T-helper 1 cell treated with Interleukin-12 subunit alpha and Interleukin-12 subunit beta and Interleukin-4 antibody, amounts not matched to agents 30 ng/mL and 1 ng/mL, for 36 hours (primary cell): Measurements from ENCODE around the gene CHURC1. TPM values are rescaled to one million over a fixed set of nuclear protein-coding genes. Genes with fewer than 3 reads are reported as not detected.

ENCODE experiments used
- intact Hi-C: fragments of 100-400 bp; cut with micrococcal nuclease; formaldehyde crosslinking; loops from one replicate; pipeline ENCODE4 v1.15.1; 2024
- total RNA-seq: library from RNA; stranded (reverse); gene quantifications from 2 replicates; pipeline ENCODE4 v1.2.3, GENCODE V29; 2022

Gene CHURC1
- total RNA-seq, 1 donor from 2014 or later: 57.8 TPM

DNA sequence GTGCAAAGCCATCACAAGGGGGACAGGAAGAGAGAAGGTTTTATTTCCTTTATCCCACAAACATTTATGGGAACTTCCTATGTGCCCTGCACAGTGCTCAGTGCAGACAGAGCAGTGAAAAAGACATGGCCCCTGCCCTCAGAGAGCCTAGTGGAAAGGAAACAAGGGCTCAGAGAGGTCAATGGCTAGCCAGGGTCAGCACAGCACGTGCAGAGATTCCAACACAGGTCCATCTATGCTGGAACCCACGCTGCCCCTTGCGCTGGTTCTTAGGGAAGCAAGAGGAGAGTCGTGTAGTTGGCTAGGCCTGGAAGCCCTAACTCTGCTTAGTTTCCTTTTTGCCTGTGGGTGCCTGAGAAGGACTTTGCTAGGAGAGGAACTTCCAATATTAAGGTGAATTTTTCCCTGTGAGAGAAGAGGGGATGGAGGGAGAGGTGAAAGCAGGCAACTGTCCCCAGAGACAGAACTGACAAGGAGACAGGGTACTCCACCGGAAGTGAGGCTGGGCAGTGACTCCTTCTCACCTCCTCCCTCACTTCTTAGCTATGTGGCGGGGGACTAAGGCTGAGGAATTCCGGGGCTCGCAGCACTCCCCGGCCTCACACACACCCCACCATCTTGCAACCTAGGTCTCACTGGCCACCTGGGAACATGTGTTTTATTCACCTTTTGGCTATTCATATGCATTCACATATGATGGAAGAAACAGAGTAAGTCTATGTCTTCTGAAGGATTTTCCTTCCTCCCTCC is 40.4 kb downstream of the CHURC1 start:
- intact Hi-C loops: no loop called here

DNA sequence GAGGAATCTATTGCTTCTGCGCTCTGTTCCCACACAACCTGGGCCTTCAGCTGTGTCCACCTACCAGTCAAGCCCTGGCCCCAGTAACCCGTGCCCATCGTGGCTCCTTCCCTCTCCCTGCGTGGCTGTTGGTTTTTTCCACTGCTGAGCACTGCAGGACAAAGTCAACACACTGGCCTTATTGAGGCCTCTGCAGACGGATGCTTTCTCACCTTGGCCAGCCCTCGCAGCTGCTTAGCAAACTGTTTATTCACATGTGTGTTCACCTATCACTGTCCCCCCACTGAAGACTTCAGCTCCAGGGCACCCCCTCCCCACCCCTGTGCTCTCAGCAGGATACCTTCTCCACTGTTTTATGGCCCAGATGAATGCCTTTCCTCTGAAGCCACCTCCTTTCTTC is 41.0 kb downstream of the CHURC1 start:
- intact Hi-C loops: no loop called here

DNA sequence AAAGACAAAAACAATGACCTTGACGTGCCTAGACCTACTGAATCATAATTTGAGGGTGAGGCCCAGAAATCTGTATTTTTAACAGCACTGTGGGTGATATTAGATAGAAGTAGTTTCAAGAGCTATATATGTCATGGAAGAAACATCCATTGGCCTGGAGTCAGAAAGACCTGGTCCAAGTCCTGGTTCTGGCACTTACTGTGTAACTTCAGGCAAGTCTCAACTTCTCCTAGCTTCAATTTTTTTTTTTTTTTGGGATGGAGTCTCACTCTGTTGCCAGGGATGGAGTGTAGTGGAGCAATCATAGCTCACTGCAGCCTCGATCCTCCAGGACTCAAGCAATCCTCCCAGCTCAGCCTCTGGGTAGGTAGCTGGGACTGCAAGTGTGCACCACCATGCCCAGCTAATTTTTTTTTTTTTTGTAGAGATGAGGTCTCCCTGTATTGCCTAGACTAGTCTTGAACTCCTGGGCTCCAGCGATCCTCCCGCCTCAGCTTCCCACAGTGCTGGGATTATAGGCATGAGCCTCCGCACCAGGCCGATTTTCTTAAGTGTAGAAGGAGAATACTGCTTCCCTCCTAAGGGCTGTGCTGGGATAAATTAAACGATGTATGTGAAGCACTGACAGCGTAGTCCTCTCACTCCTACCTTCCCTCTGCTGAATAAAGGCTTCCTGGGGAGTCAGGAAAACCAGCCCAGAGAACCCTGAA is 42.6 kb downstream of the CHURC1 start:
- intact Hi-C loops: no loop called here

DNA sequence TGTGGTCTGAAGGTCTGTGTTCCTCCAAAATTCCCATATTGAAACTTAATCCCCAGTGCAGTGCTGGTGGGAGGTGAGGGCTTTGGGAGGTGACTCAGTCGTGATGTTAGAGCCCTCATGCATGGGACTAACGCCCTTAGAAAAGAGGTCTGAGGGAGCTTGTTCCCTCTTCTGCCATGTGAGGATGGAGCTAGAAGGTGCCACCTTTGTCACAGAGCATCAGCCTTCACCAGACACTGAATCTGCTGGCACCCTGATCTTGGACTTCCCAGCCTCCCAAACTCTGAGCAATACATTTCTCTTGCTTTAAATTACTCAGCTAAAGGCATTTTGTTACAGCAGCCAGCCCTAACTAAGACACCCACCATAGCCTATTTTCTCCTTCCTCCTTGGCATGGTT is 43.9 kb downstream of the CHURC1 start:
- intact Hi-C loops: no loop called here

DNA sequence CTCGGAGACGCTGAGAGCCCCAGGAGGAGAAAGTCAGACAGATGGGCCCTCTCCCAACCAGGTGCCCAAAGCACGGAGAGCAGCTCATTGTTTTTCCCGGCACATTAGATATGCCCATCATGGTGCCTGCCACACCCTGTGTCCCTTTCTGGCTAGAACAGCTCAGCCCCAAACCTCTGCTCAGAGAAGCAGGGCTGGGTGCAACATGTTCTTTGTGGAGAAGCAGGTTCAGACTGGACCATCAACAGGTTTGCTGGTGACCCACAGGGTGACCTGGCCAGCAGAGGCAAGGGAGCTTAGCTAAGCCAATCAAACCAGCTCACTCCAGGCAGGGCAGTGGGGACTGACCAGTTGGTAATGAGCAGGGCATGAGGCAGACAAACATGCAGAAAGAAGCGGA is 44.5 kb downstream of the CHURC1 start:
- intact Hi-C loops: no loop called here

DNA sequence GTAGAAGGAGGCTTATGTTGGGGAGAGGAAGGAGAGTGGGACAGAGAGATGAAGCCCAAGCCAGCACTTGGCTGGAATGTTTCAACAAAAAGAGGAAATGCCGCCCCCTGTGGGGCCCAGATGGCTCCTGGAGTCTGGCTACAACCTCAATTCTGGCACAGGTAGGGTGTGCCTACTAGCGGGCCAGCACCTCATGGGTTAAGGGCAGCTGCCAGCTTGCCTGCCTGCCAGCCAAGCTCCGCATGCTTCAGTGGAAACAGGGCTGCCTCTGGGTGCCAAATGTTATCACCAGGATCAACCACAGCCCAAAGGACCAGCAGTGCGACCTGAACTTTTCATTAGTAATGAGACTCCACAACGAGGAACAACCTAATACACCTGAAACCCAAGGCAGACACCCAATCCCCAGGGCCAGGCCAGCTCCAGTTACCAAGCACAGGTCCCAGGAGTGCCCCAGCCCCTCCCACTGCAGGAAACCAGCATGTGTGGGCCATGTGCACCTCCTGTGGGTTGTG is 46.6 kb downstream of the CHURC1 start:
- intact Hi-C loops: no loop called here

DNA sequence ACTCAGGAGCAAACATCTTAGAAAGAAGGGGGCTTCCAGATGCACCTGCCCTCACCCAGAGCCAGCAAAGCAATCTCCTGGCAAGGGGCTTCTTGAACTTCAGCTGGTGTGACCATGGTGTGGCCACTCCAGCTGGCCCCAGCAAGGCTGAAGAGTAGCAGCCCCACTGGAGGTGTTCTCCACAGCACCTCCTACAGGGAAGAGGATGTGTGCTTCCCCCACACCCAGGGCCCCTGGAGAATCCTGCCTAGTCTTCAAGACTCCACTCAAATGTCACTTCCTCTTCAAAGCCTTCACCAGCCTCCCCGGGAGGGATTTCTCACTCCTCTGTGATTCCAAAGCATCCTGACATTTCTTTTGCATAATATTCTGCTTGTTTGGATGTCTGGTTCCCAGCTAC is 49.4 kb downstream of the CHURC1 start:
- intact Hi-C loops: no loop called here

DNA sequence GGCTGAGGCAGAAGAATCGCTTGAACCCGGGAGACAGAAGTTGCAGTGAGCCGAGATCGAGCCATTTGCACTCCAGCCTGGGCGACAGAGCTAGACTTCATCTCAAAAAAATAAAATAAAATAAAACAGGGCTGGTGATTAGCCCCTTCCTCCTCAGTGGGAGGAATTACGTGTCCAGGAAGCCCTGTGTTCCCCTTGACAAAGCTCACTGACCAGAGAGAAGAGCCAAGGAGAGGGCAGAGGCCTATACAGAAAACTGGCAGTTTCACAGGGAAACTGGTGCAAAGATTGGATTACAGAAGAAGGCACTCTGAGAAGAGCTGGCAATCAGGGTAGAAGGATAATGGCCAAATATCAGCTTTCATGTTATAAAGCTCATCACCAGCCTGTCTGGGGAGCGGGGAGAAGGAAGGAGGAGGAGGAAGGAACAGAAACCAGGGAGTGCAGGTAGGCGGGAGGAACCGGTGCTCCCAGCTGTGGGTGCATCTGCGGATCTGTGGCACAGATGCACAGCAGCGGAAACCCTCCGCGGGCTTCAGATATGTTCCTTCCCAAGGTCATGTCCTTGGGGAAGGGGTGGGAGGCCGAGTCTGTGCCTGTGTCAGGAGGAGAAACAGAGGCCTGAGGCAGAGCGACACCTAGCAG is 51.2 kb downstream of the CHURC1 start:
- intact Hi-C loops: no loop called here

DNA sequence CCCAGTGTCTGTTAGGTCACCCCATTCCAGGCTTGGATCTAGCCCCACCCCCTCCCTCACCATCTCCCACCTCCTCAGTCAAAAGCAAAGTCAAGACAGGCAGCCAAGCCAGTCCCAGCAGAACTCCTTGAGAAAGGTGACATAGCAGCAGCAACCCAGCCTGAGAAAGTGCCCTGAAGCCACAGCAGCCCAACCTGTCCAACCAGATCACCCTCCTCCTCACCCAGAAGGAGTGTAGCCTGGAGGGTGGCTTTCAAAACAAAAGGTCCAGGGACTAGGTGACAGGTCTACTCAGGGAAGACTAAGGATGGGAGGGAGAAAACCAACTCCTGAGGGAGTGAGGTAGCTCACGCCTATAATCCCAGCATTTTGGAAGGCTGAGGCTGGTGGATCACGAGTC is 52.7 kb downstream of the CHURC1 start:
- intact Hi-C loops: no loop called here

DNA sequence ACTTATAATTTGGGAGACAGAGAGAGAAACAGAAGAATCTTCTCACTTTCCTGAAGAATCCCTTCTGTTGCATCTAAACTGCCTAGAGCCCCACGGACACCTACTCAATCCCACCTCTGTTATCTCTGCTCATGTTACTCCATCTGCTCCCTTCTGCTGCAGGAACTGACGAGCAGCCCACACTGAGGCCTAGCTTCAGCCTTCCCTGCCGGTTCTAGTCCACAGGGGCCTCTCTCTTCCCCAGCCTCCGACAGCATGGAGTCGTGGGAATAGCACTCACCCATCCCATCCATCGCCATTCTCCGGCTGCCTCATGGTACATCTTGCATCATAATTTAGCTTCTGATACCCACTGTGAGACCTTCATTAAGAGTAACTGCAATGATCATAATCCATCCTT is 53.9 kb downstream of the CHURC1 start:
- intact Hi-C loops: no loop called here

DNA sequence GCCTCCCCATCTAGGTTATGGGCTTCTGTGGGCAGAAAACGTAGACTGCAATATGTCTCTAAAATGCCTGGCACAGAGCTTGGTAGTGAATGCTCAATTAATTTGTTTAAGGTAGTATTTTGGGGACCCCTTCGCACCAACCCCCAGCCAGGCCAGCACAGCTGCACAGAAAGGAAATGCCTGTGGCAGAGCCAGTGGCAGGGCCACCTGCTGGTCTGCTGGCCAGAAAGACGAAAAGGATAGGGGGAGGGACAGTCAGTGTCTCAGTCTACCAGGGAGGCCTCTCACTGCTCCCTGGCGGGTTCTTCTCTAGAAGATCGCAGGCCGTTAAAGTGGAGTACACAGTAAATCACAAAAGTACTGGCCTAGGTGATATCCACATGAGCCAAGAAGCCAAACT is 54.4 kb downstream of the CHURC1 start:
- intact Hi-C loops: no loop called here

DNA sequence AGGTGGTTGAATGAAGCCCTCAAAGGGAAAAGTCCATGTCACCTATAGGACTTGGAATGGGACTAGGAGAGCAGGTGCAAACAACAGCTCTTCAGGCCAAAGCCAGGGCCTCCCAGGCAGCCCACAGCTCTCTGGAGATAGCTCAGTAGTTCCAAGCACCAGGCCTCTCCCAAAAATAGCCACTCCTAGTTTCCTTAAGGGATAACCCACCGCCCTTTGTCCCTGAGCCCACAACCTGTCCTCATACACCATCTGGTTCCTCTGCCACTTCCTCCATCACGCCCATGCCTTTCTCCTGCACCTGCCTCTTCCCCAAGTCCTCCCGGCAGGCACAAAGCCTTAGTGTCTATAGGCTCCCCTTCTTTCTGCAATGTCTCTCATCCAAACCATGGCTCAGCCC is 55.8 kb downstream of the CHURC1 start:
- intact Hi-C loops: no loop called here

DNA sequence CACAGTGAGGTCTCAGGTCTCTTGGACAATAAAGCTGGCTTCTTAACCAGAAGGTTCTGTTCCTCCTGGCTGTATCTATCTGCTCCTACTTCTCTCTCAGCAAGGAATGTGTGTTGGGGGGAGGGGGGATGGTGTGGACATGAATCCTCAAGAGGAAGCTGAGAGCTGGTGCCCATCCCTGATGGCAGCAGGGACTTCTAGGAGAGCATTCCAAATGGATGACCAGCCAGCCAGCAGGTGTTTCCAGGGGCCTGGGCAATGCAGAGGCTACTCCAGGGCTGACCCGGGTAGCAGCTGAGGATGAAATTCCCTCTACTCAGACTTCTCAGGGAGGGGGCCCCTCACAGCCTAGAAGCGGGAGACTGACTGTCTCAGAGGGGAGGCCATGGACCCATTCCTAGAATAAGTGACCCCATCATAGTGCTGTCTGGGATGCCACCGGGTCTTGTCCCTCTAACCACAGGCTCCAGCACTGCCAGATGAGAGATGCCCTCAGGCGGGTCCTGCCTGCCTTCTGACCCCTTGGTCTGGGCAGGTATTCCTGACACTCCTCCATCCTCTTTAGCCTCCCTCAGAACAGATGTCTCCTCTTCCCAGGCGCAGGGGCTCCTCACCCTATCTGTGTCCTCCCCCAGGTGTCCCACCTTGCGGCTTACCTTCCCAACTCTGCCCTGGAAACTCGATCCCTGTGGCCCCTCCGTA is 56.7 kb downstream of the CHURC1 start:
- intact Hi-C loops: no loop called here

DNA sequence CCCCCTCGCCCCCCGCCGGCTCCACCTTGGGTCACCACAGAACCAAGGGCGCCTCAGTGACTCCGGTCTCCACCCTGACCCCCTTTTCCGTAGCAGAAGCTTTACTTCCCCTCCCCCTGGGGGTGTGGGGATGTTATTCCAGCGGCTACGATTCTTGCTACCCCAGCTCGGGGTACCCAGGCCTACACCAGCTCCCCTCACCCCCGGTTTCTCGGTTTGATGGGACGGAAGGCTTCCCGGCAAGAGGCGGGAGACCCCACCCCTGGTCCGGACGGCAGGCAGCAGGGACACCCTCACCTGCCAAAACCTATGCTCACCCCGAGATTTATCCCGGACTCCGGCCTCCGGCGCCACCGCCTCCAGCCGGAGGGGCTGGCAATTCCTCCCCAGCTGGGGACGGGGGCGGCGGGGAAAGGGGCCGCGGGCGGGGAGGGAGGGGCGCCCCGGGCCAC is 57.3 kb downstream of the CHURC1 start:
- intact Hi-C loops: no loop called here

DNA sequence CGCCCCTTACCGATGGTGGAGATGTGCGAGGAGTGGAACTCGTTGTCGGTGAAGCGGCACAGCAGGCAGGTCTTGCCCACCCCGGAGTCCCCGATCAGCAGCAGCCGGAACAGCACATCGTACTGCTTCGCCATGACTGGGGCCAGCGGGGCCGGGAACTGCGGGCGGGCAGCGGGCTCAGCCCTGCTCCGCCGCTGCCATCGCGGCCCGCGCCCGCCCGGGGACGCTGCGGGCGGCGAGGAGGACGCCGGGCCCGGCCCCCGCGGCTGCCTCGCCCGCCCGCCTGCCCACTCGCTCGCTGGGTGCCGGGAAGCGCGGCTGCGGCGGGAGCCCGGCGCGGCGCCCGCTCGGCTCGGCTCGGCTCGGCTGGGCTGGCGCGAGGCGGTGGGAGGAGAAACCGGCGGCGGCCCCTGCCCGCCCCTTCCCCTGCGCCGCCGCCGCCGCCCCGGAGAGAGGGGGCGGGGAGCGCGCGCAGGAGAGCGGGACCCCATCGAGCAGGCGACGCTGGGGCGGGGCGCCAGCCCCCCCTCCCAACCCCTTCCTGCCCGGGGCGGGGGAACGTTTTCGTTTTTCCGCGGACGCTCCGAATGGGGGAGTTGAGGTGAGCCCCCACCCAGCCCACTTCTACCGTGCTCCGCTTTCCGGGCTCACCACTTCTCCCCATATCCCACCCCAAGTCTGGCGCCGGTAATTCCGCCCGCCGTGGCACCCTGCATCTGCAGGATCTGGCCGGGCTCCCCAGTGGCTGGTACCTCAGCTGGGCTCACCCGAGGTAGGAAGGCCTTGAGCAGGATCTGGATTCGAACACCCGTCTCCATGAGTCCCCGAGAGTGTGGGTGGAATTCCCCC is 57.9 kb downstream of the CHURC1 start, which contains the start of gene RAB15:
Gene RAB15 (minus strand): TSS at position 394 of the 849 bp plus-strand sequence. CDS start 260 bp downstream, at position 134.
- intact Hi-C loops: loop anchor here (1.0 to 2.0 kb wide), 3 partner anchors 11 to 58 kb away; partner anchors contain the start of gene CHURC1

DNA sequence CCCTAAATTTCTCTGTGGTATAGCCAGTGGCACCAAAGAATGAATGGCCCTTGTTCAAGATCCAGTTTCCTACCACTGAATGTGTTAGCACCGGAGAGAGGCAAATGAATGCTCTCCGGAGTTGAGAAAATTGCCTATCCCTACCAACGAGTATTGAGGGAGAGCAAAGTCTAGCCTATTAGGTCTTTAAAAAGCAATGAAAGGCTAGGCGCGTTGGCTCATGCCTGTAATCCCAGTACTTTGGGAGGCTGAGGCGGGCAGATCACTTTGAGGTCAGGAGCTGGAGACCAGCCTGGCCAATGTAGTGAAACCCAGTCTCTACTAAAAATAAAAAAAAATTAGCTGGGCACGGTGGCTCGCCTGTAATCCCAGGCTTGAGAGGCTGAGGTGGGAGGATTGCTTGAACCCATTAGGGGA is 58.8 kb downstream of the CHURC1 start:
- intact Hi-C loops: loop anchor here (2.0 kb wide), 1 partner anchor 44 kb away; no protein-coding TSS in a partner anchor

DNA sequence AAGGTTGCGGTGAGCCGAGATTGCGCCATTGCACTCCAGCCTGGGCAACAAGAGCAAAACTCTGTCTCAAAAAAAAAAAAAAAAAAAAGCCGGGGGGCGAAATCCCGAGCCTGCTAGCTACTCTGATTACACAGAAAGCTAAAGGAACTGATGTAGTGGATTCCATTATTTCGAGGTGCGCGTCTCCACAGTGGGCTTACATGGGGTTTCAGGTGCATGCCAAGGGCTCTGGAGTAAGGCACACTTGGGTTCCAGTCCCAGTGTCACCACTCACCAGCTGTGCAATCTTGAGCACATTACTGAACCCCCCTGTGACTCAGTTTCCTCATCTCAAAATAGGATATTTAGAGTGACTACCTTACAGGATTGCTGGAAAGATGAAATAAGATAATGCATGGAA is 59.6 kb downstream of the CHURC1 start:
- intact Hi-C loops: loop anchor here (2.0 kb wide), 1 partner anchor 45 kb away; no protein-coding TSS in a partner anchor

DNA sequence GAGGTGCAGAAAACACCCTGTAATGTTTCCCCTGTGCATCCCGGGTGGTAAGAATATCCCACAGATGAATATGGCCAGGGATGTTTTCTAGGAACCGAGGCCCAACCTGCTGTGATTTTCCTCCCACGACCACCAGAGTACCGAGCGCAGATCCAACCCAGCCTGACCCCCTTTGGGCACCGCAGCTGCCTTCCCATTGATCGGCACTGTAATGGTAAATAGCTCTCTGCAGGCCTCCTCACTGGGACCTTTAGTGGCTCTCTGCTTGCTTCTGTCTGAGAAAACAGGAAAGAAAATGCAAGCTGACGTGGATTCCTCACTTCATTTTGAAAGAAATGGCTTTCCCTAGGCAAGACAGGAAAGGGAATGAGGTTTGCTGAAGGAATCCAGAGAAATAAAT is 60.3 kb downstream of the CHURC1 start:
- intact Hi-C loops: no loop called here

DNA sequence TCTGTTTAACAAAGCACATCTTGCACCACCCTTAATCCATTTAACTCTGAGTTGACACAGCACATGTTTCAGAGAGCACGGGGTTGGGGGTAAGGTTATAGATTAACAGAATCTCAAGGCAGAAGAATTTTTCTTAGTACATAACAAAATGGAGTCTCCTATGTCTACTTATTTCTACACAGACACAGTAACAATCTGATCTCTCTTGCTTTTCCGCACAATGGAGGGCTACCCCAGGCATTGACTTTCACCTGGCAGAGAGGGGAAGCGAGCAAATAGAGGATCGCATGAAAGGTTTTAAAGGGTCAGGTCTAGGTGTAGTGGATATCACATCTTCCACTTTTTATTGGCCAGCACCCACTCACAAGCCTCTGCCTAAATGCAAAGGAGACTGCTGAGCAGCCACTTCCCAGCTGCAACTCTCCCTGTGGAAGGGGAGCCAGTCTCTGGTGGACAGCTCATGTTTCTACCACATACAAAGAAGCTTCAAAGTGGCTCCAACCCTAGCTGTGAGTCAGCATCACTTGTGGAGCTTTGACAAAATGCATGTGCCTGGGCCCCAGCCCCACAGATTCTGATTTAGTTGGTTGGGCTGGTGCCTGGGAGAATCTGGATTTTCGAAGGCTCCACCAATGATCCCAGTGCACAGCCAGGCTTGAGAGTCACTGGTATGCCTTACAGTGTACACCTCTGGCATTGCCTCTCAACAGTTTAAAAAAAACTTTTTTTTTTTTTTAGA is 65.2 kb downstream of the CHURC1 start:
- intact Hi-C loops: loop anchor here (10.0 kb wide), 2 partner anchors 845 to 1435 kb away; partner anchors contain the start of gene PPP2R5E
